Measurements from ENCODE around the gene HSD3B1.
"Not testable (repeated sequence)": the region's sequence is repeated elsewhere in the genome, so short reads cannot be mapped to it uniquely, and the experiment has no call there.

HSD3B1 gene

GRCh38 chr1:119554183-119554582, 47.2 kb downstream of the HSD3B1 start:
- Mint-ChIP-seq H3K27ac (no peak overlapping the region), H3K36me3 (no peaks in the 10 kb centered on the region), H3K27me3 (no peaks in the 10 kb centered on the region), H3K4me1 (ENCODE audit: low read depth) (no peaks in the 10 kb centered on the region), H3K9me3 (ENCODE audit: low read depth) (no peaks in the 10 kb centered on the region), H3K4me3 (no peak overlapping the region)

GRCh38 chr1:119556423-119556822, 49.4 kb downstream of the HSD3B1 start:
- Mint-ChIP-seq H3K27me3 (peaks cover 2% of the 10 kb centered on the region), H3K4me3 (no peak overlapping the region), H3K27ac (no peak overlapping the region), H3K4me1 (ENCODE audit: low read depth) (no peaks in the 10 kb centered on the region), H3K36me3 (no peaks in the 10 kb centered on the region), H3K9me3 (ENCODE audit: low read depth) (no peaks in the 10 kb centered on the region)

GRCh38 chr1:119560402-119560801, 53.4 kb downstream of the HSD3B1 start:
- not testable (repeated sequence) for H3K4me3 Mint-ChIP-seq; H3K27me3 Mint-ChIP-seq; H3K4me1 Mint-ChIP-seq (ENCODE audit: low read depth); H3K27ac Mint-ChIP-seq; H3K9me3 Mint-ChIP-seq (ENCODE audit: low read depth); H3K36me3 Mint-ChIP-seq

GRCh38 chr1:119564548-119564947, 57.5 kb downstream of the HSD3B1 start:
- H3K4me3 Mint-ChIP-seq = no peak overlapping the region
- H3K36me3 Mint-ChIP-seq = no peaks in the 10 kb centered on the region
- no peaks in the 10 kb centered on the region for H3K9me3 Mint-ChIP-seq (ENCODE audit: low read depth)
- H3K27me3 Mint-ChIP-seq = peaks cover 8% of the 10 kb centered on the region
- no peak overlapping the region for H3K27ac Mint-ChIP-seq
- H3K4me1 Mint-ChIP-seq (ENCODE audit: low read depth) = no peaks in the 10 kb centered on the region
